GM19463 (cell line): ENCODE results near the gene SPRR2B.
"Not testable (repeated sequence)": the region's sequence is repeated elsewhere in the genome, so short reads cannot be mapped to it uniquely, and the experiment has no call there.

Experiments
- ATAC-seq: cut with Tn5 transposase; IDR thresholded peaks from one replicate; pipeline ENCODE4 v1.9.1; 2021; ENCODE audit warnings: mild to moderate bottlenecking, moderate library complexity; ENCODE audit not compliant: unreplicated experiment

SPRR2B gene

DNA sequence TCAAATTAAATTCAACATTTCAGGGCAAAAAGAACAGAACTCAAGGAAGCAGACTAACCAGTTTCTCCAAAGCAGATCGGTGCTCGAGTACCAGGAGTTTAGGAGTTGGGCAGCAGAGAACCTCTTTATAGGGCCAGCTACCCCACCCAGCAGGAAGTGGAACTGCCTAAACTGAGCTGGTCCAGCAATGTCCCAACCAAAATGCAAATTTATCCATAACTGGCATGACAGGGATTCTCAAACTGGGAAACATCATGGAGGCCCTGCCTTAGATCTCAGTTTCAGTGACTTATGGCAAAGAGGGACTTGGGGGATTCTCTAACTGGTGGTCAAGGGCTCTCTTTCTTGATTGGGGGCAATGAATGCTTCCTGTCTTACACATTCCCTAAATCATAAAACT lies at the start of gene SPRR2B:
Gene SPRR2B (minus strand): TSS at position 101 of the 400 bp plus-strand sequence. CDS start 772 bp downstream, outside the sequence.
- no peak for ATAC-seq

DNA sequence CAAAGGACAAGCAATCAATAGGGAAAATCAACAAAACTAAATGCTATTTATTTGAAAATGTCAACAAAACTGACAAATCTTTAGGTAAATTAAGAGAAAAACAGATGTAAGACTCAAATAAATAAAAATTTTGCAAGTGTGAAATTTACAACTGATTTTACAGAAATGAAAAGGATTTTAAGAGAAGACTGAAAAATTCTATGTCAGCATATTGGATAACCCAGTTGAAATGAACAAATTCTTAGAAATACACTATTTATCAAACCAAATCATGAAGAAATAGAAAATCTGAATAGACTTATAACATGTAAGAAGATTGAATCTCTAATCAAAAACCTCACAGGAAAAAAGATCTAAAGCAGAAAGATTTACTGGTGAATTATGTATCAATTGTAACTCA lies 49.5 kb upstream of the SPRR2B start:
- ATAC-seq: no peak

DNA sequence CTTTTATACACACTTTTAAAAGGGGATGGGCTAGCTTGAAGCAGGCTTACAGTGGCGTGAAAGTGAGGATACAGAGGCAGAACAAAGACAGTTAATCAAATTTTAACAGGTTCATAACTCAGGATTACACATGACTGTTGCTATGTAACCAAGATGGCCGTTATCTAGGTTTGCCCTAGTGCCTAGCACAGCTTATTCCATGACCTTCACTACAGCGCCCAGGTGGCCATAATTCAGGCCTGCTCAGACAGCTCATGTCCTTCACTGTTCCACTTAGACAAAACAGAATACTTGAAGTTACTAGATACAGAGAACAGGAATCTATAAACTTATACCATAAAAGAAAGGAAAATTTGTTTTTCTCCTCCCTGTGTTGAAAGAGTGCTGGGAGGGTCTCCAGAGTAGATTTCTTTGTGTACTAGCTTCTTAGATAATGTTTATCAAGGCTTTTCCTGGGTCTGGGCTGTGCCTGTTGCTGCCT lies 48.1 kb upstream of the SPRR2B start:
- ATAC-seq: no peak

DNA sequence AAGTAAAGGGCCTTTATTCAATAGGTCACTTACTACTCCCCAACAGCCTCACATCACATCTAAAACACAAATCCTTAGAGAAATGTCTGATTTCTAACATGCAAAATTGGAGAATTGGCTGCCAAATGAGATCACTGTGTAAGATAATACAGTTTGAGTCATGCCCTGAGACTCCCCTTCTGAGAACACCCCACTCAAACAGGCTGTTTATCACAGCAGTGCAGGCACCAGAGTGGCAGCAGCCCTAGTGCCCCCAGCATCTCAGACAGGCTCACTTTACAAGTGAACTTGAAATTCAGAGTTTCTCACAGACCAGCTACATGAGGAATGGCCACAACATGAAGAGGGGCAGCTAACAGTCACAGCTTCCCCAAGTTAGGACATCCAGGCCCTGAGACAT lies 43.9 kb upstream of the SPRR2B start:
- ATAC-seq: not testable (repeated sequence)

DNA sequence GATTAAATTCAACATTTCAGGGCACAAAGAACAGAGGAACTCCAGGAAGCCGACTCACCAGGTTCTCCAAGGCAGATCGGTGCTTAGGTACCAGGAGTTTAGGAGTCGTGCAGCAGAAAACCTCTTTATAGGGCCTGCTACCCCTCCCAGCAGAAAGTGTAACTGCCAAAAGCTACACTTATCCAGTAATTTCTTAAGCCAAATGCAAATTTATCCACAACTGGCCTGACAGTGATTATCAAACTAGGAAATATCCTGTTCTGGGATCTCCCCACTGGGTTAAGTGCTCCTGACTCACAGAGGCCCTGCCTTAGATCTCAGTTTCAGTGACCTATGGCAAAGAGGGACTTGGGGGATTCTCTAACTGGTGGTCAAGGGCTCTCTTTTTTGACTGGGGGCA lies 42.0 kb upstream of the SPRR2B start, which contains the start of gene SPRR2F:
Gene SPRR2F (minus strand): TSS at position 101 of the 400 bp plus-strand sequence. CDS start 783 bp downstream, outside the sequence.
- no peak for ATAC-seq

DNA sequence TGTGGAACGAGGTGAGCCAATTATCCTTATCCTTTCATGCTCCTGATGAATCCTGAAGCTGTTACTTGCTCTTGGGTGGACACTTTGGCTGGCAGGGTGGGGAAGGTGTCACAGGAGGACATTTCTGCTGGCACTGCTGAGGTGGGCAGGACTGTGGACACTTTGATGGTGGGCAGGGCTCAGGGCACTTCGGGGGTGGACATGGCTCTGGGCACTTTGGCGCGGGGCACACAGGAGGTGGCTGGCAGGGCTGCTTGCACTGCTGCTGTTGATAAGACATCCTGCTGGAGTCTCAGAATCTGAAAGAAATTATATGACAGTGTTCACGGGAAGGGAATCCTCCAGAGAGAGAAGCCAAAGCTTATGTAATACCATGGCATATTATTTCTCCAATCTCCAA lies 41.0 kb upstream of the SPRR2B start:
- ATAC-seq: not testable (repeated sequence)

DNA sequence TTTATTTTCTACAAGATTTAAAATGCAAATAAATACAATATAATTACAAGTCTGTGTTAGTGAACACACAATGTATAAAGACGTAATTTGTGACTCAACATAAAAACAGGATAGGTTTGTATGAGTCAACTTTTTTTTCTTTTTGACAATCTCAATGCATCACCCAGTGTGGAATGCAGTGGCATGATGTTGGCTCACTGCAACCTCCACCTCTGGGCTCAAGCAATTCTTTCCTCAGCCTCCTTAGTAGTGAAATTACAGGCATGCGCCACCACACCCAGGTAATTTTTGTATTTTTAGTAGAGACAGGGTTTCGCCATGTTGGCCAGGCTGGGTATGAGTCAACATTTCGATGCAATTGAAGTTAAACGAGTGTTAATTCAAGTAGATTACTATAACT lies 28.8 kb upstream of the SPRR2B start:
- no peak for ATAC-seq

DNA sequence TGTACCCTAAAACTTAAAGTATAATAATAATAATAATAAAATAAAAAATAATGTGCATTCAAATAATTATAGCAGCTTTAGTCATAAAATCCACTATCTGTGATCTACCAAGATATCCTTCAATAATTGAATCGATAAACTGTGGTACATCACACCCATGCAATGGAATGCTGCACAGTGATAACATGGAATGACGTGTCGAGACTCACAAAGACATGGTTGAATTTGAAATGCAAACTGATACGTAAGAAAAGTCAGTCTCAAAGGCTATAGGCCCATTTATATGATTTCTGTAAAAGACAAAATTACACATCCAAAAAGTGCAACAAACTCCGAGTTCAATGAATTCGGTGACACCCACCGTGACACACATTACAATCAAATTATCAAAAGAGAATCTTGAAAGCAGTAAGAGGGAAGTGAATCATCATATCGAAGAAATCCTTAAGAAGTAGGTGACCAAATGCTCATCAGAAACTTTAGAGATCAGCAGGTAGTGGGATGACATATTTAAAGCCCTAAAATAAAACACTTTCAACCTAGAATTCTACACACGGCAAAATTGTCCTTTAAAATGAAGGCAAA lies 28.1 kb upstream of the SPRR2B start:
- ATAC-seq: no peak

DNA sequence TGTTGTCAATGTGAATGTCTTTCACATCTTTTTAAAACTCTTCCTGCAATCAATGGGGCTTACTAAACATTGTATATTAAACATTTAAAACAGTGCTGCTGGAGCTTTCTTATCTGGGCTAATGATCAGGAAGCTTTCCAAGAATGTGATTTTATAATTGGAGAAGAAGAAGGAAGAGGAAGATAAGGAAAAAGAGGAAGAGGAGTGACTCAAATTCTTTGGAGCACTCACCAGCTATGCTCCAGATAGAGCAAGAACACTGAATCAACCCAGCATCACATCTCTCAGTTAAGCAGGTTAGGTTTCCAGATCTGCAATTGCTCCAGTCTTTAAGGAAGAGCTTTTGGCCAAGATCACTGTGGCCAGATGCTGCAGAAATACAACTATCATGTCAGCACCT lies 24.4 kb upstream of the SPRR2B start:
- ATAC-seq: no peak

DNA sequence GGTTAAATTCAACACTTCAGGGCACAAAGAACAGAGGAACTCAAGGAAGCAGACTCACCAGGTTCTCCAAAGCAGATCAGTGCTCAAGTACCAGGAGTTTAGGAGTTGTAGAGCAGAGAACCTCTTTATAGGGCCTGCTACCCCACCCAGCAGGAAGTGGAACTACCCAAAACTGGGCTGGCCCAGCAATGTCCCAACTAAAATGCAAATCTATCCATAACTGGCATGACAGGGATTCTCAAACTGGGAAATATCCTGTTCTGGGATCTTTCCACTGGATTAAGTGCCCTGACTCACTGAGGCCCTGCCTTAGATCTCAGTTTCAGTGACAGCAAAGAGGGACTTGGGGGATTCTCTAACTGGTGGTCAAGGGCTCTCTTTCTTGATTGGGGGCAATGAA lies 23.0 kb upstream of the SPRR2B start, which contains the start of gene SPRR2E:
Gene SPRR2E (minus strand): TSS at position 101 of the 400 bp plus-strand sequence. CDS start 775 bp downstream, outside the sequence.
- ATAC-seq: no peak

DNA sequence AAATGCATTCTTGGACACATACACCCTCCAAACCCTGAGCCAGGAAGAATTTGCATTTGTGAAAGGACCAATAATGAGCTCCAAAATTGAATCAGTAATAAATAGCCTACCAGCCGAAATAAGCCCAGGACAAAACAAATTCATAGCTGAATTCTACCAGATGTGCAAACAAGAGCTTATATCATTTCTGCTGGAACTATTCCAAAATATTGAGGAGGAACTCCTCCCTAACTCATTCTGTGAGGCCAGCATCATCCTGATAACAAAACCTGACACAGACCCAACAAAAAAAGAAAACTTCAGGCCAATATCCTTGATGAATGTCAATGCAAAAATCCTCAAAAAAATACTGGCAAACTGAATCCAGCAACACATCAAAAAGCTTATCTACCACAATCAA lies 16.2 kb upstream of the SPRR2B start:
- ATAC-seq: no peak

DNA sequence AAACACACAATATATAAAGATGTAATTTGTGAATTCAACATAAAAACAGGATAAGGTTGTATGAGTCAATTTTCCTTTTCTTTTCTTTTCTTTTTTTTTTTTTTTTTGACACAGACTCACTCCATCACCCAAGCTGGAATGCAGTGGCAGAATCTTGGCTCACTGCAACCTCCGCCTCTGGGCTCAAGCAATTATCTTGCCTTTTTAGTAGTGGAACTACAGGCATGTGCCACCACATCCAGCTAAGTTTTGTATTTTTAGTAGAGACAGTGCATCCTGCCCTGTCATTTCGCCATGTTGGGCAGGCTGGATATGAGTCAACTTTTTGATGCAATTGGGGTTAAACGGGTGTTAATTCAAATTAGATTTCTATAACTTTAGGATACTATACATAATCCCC lies 10.3 kb upstream of the SPRR2B start:
- ATAC-seq: no peak

DNA sequence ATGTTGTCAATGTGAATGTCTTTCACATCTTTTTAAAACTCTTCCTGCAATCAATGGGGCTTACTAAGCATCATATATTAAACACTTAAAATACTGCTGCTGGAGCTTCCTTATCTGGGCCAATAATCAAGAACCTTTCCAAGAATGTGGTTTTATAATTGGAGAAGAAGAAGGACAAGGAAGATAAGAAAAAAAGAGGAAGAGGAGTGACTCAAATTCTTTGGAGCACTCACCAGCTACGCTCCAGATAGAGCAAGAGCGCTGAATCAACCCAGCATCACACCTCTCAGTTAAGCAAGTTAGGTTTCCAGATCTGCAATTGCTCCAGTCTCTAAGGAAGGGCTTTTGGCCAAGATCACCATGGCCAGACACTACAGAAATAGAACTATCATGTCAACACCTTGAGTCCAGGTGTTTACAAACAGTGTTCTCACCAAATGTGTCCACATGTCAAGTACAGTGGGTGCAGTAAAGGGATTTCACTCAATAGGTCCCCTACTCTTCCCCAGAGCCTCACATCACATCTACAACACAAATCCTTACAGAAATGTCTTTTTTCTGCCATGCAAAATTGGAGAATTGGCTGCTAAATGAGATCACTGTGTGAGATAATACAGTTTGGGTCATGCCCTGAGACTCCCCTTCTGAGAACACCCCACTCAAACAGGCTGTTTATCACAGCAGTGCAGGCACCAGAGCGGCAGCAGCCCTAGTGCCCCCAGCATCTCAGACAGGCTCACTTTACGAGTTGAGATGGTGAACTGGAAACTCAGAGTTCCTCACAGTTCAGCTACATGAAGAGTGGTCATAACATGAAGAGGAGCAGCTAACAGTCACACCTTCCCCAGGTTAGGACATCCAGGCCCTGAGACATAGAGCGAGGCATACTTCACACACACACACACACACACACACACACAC lies 1.7 kb upstream of the SPRR2B start:
- ATAC-seq: no peak

DNA sequence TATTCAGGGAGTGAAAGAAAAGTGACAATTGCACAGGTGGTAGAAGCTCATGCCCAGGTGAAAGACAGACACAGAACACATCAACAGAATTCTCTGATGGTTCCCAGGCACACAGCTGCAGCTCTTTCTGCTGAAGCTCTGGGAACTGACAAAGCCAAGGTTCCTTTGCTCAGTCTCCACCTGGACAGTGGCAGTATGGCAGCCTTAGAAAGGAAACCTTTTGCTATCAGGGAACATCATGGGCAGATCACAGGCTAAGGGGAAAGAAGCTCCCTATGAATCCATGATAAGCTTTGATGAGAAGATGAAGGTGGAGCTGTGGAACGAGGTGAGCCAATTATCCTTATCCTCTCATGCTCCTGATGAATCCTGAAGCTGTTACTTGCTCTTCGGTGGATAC lies 1.2 kb downstream of the SPRR2B start:
- ATAC-seq: no peak

DNA sequence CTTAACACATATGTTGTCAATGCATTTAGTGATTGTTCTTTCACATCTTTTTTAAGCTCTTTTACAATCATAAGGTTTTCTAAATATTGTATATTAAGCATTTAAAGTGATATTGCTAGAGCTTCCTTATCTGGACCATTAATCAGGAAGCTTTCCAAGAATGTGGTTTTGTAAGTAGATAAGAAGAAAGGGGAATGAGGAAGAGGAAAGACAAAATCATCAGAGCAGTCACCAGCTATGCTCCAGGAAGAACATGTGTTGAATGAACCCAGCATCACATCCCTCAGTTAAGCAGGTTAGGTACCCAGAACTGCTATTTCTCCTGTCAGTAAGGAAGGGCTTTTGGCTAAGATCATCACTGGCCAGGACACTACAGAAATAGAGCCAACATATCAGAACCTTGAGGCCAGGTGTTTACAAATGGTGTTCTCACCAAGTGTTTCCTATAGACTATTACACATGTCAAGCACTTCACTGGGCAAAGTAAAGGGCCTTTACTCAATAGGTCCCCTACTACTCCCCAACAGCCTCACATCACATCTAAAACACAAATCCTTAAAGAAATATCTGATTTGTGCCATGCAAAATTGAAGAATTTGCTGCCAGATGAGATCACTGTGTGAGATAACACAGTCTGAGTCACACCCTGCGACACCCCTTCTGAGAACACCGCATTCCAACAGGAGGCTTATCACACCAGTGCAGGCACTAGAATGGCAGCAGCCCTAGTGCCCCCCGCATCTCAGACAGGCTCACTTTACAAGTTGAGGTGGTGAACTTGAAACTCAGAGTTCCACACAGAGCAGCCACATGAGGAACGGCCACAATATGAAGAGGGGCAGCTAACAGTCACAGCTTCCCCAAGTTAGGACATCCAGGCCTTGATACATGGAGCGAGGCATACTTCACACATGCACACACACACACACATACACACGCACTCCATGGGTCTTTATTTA lies 12.3 kb downstream of the SPRR2B start:
- no peak for ATAC-seq

DNA sequence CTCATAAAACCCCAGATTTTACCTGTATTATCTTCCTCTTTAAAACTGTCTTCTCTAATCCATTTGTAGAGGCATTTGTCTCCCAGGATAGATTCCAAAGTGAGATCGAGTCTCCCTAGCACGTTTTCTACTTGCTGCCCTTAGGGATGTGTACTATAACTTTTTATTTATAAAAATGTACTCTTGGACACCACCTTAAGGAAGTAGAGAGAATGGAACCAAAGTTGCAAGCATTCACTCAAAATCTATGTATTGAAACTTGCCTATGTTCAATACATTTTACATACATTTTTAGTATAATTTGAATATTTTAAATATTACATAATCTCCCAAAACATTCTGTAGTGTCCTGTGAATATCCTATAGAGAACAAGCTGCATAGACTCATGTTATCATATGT lies 13.3 kb downstream of the SPRR2B start:
- no peak for ATAC-seq

DNA sequence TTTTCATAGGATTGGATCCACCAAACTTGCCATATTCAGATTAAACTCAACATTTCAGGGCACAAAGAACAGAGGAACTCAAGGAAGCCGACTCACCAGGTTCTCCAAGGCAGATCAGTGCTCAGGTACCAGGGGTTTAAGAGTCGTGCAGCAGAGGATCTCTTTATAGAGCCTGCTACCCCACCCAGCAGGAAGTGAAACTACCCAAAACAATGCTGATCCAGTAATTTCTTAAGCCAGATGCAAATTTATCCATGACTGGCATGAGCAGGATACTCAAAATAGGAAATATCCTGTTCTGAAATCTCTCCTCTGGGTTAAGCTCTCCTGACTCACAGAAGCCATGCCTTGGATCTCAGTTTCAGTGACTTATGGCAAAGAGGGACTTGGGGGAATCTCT lies 14.0 kb downstream of the SPRR2B start, which contains the start of gene SPRR2A:
Gene SPRR2A (minus strand): TSS at position 138 of the 400 bp plus-strand sequence. CDS start 777 bp downstream, outside the sequence.
- no peak for ATAC-seq

DNA sequence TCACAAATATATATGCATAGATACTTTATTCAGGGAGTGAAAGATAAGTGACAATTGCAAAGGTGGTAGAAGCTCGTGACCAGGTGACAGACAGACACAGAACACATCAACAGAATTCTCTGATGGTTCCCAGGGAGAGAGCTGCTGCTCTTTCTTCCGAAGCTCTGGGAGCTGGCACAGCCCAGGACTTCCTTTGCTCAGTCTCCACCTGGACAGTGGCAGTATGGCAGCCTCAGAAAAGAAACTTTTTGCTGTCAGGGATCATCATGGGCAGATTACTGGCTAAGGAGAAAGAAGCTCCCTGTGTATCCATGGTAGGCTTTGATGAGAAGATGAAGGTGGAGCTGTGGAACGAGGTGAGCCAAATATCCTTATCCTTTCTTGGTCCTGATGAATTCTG lies 15.3 kb downstream of the SPRR2B start:
- not testable (repeated sequence) for ATAC-seq

DNA sequence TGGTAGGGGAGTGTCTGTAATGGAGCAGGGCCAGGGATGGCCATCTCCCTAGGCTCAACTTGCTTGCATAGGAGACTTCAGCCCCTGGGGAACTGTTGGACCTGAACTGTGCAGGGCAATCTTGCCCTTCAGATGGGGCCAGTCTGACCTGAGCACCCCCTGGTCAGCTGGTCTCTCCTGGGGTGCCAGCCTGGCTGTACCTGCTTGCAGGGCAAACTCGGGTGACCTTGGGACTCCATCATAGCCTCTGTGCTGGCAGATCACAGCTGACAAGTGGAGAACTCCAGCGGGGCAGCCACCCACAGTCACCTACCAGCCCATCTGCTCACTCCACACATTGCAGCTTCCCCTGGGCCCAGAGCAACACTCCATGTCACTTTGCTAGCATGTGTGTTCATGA lies 22.2 kb downstream of the SPRR2B start:
- no peak for ATAC-seq

DNA sequence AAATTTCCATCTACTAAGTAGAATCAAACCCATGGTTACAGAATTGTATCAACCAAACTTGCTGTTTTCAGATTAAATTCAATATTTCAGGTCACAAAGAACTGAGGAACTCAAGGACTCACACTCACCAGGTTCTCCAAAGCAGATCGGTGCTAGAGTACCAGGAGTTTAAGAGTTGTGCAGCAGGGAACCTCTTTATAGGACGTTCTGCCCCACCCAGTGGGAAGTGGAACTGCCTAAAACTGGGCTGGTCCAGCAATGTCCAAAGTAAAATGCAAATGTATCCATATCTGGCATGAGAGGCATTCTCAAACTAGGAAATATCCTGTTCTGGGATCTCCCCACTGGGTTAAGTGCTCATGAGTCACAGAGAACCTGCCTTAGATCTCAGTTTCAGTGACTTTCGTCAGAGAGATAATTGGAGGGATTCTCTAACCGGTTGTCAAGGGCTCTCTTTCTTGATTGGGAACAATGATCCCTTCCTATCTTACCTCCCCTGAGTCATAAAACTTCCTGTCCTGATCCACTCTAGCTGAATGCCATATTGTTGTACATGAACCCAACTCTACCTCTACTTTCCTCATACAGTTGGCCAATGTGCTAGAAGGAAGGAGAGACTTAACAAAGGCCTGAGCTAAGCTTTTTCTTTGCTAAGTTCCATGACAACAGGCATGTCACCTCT lies 30.3 kb downstream of the SPRR2B start, which contains the start of gene SPRR2D:
Gene SPRR2D (minus strand): TSS at position 171 of the 682 bp plus-strand sequence. CDS start 774 bp downstream, outside the sequence.
- ATAC-seq: no peak
